HepG2 (cell line): Measurements from ENCODE around the gene TCN1. TPM values are rescaled to one million over a fixed set of nuclear protein-coding genes. Genes with fewer than 3 reads are reported as not detected.

Experiments used
- ATAC-seq: fragments of 200-7000 bp; cut with Tn5 transposase; 3 replicates; pipeline ENCODE4 v1.9.1; 2020; ENCODE audit warnings: mild to moderate bottlenecking, moderate library complexity
- BruUV-seq: library from RNA; stranded (reverse); fragments of 400-500 nt; replicated peaks from 2 replicates; lab custom pipeline; 2021; lab: Mats Ljungman, UMichigan
- CTCF ChIA-PET: fragments of 300-600 bp; formaldehyde crosslinking; extraction: SDS; loops from one replicate; lab custom pipeline; 2021; ENCODE audit warnings: low total read pairs, inconsistent platforms, low intra/inter-chr PET ratio; lab: Yijun Ruan, JAX
- POLR2A ChIA-PET: fragments of 350-600 bp; sonication (Branson Sonifier 250); formaldehyde crosslinking; loops from one replicate; lab custom pipeline; 2020; ENCODE audit warnings: antibody characterized with exemption, inconsistent platforms; lab: Yijun Ruan, JAX
- DNase-seq: peaks from one replicate; pipeline ENCODE4 v3.0.0-alpha.2; 2015; ENCODE audit warnings: low spot score
- FAIRE-seq: peaks from 3 replicates; lab custom pipeline; 2011; peaks lifted over from hg19 to GRCh38; lab: Jason Lieb, UNC
- H2AFZ ChIP-seq: one replicate; pipeline ENCODE4 v1.6.1; 2011; ENCODE audit warnings: low read length, inconsistent platforms
- H3K27ac ChIP-seq: fragments of 300-600 bp; 3 replicates; pipeline ENCODE4 v1.8.0; 2011; ENCODE audit warnings: mixed run types, mild to moderate bottlenecking, mixed read lengths, low read length, inconsistent platforms; ENCODE audit not compliant: insufficient read depth; ENCODE audit errors: extremely low read length
- H3K27me3 ChIP-seq, 2 experiments: fragments of 200-600 bp in 1 of 2; 2 replicates in 1 of 2; 3 replicates in 1 of 2; pipeline versions ENCODE4 v1.6.0 to v1.8.0; 2011; ENCODE audit warnings: low read length in 2 of 2, mild to moderate bottlenecking in 2 of 2, moderate library complexity in 2 of 2, inconsistent platforms in 1 of 2; ENCODE audit not compliant: insufficient read depth in 2 of 2, control insufficient read depth in 1 of 2
- H3K36me3 ChIP-seq, 2 experiments: fragments of 200-600 bp in 1 of 2; replicated peaks in 1 of 2; 2 replicates in 1 of 2; 3 replicates in 1 of 2; pipeline versions ENCODE4 v1.5.1 to v1.8.0; 2011; ENCODE audit warnings: low read length in 2 of 2, inconsistent platforms in 1 of 2; ENCODE audit not compliant: insufficient read depth in 2 of 2, control insufficient read depth in 1 of 2
- H3K4me1 ChIP-seq: 2 replicates; pipeline ENCODE4 v1.5.1; 2012; ENCODE audit warnings: low read length, inconsistent platforms; ENCODE audit not compliant: insufficient read depth
- H3K4me2 ChIP-seq: 2 replicates; pipeline ENCODE4 v1.6.0; 2011; ENCODE audit warnings: low read depth, low read length, inconsistent platforms
- H3K4me3 ChIP-seq, 3 experiments: fragments of 200-600 bp in 1 of 3; sonication (generic), shearing (Covaris generic) in 1 of 3; replicated peaks in 1 of 3; 2 replicates each; pipeline ENCODE4 v1.5.1; 2011 to 2016; ENCODE audit warnings: low read length in 3 of 3, inconsistent platforms in 2 of 3, low read depth in 2 of 3, mild to moderate bottlenecking in 2 of 3, control low read depth in 1 of 3, mixed read lengths in 1 of 3; ENCODE audit not compliant: insufficient read depth in 1 of 3
- H3K79me2 ChIP-seq: one replicate; pipeline ENCODE4 v1.6.1; 2011; ENCODE audit warnings: low read length, inconsistent platforms; ENCODE audit not compliant: insufficient read depth
- H3K9ac ChIP-seq: 2 replicates; pipeline ENCODE4 v1.6.0; 2011; ENCODE audit warnings: mild to moderate bottlenecking, low read depth, low read length, inconsistent platforms; ENCODE audit not compliant: insufficient read depth
- H3K9me3 ChIP-seq: 2 replicates; pipeline ENCODE4 v1.5.1; 2012; ENCODE audit warnings: mild to moderate bottlenecking, low read length
- H4K20me1 ChIP-seq: 2 replicates; pipeline ENCODE4 v1.6.0; 2011; ENCODE audit warnings: inconsistent platforms, mild to moderate bottlenecking, low read length, moderate library complexity; ENCODE audit not compliant: insufficient read depth
- ATF4 ChIP-seq, 2 experiments: fragments of 450-650 bp in 1 of 2; sonication (generic) in 1 of 2; formaldehyde crosslinking; IDR thresholded peaks; 2 replicates each; pipeline versions ENCODE4 v1.5.0 to v1.8.0; 2020 to 2022; ENCODE audit warnings: mild to moderate bottlenecking in 1 of 2, missing genetic modification reagents in 1 of 2
- CENPBD1 ChIP-seq: sonication (generic); formaldehyde crosslinking; IDR thresholded peaks from 2 replicates; pipeline ENCODE4 v1.8.0; 2022; ENCODE audit warnings: missing genetic modification reagents, low read depth, mild to moderate bottlenecking, borderline replicate concordance
- CHCHD3 ChIP-seq: sonication (generic); formaldehyde crosslinking; IDR thresholded peaks from 2 replicates; pipeline ENCODE4 v1.8.0; 2022; ENCODE audit warnings: mild to moderate bottlenecking, missing genetic modification reagents, moderate library complexity
- EEA1 ChIP-seq: sonication (generic); formaldehyde crosslinking; IDR thresholded peaks from 2 replicates; pipeline ENCODE4 v1.5.1; 2020; ENCODE audit warnings: mild to moderate bottlenecking, missing genetic modification reagents, borderline replicate concordance
- ESRRA ChIP-seq: sonication (generic); formaldehyde crosslinking; IDR thresholded peaks from 2 replicates; pipeline ENCODE4 v1.5.1; 2020; ENCODE audit warnings: mild to moderate bottlenecking, low read depth, missing genetic modification reagents
- HINFP ChIP-seq: sonication (generic); formaldehyde crosslinking; IDR thresholded peaks from 2 replicates; pipeline ENCODE4 v1.4.0; 2020; ENCODE audit warnings: low read depth, mild to moderate bottlenecking, missing genetic modification reagents
- THAP11 ChIP-seq: IDR thresholded peaks from 2 replicates; pipeline ENCODE4 v1.6.1; 2016; ENCODE audit warnings: missing biosample characterization, missing genetic modification reagents
- ZNF207 ChIP-seq: fragments of 450-650 bp; IDR thresholded peaks from 2 replicates; pipeline ENCODE4 v1.6.1; 2016; ENCODE audit warnings: antibody characterized with exemption, borderline replicate concordance
- ZNF563 ChIP-seq: sonication (generic); formaldehyde crosslinking; IDR thresholded peaks from 2 replicates; pipeline ENCODE4 v1.8.0; 2022; ENCODE audit warnings: mild to moderate bottlenecking, moderate library complexity, missing genetic modification reagents
- WGBS: methylation state at CpG from one replicate; pipeline ENCODE4 v1.1.6; 2017; ENCODE audit warnings: low lambda C conversion rate; 5-methylcytosine and 5-hydroxymethylcytosine counted together
- in situ Hi-C: cut with HindIII; loops from 2 replicates; pipeline ENCODE4 v1.10.0; 2017; ENCODE audit warnings: low pct_unique_long_range_greater_than_20kb; ENCODE audit not compliant: extremely low pct_ligation_motif_present
- intact Hi-C: fragments of 100-400 bp; cut with micrococcal nuclease; formaldehyde crosslinking; loops from one replicate; pipeline ENCODE4 v1.10.0; 2022; ENCODE audit not compliant: unreplicated experiment
- polyA plus RNA-seq, 8 experiments: library from polyadenylated mRNA; depleted of rRNA in 3 of 8; stranded (reverse) in 7 of 8; unstranded in 1 of 8; fragments of >200 nt; fragmentation: Illumina TruSeq in 4 of 8; extraction: Trizol in 4 of 8; gene quantifications; 2 replicates each; pipeline versions ENCODE4 v1.2.1 to v1.2.3, GENCODE V29; 2011 to 2016; ENCODE audit warnings: low read depth in 4 of 8, missing spikeins in 1 of 8, mixed read lengths in 1 of 8; ENCODE audit not compliant: insufficient read depth in 1 of 8
- total RNA-seq, 5 experiments: library from RNA; depleted of rRNA; stranded (reverse); fragments of >200 nt; fragmentation: Illumina TruSeq; extraction: Trizol; gene quantifications; 2 replicates each; pipeline ENCODE4 v1.2.3, GENCODE V29; 2016; ENCODE audit warnings: low read depth in 1 of 5
- TF ChIP-seq, protein P1 (sequence below): sonication (generic); formaldehyde crosslinking; IDR thresholded peaks from 2 replicates; pipeline ENCODE4 v1.4.0; 2020; ENCODE audit warnings: missing genetic modification reagents
- TF ChIP-seq, protein P2 (sequence below): sonication (generic); formaldehyde crosslinking; IDR thresholded peaks from 2 replicates; pipeline ENCODE4 v1.5.0; 2020; ENCODE audit warnings: missing genetic modification reagents
- TF ChIP-seq, protein P3 (sequence below): sonication (generic); formaldehyde crosslinking; IDR thresholded peaks from 2 replicates; pipeline ENCODE4 v1.8.0; 2022; ENCODE audit warnings: mild to moderate bottlenecking, missing genetic modification reagents
- TF ChIP-seq, protein P4 (sequence below): IDR thresholded peaks from 2 replicates; pipeline ENCODE4 v1.6.1; 2016; ENCODE audit warnings: missing compliant biosample characterization, missing genetic modification reagents, borderline replicate concordance

TCN1 gene
- total and polyA plus RNA-seq, 2 of the 13 experiments (the other 11 are each of a cell fraction or from before 2014, with no cell fraction given): not detected

- TF ChIP-seq ZNF207 (no peak), ESRRA (CRISPR knock-in tag) (no peak)
- TF ChIP-seq, protein P1, sequence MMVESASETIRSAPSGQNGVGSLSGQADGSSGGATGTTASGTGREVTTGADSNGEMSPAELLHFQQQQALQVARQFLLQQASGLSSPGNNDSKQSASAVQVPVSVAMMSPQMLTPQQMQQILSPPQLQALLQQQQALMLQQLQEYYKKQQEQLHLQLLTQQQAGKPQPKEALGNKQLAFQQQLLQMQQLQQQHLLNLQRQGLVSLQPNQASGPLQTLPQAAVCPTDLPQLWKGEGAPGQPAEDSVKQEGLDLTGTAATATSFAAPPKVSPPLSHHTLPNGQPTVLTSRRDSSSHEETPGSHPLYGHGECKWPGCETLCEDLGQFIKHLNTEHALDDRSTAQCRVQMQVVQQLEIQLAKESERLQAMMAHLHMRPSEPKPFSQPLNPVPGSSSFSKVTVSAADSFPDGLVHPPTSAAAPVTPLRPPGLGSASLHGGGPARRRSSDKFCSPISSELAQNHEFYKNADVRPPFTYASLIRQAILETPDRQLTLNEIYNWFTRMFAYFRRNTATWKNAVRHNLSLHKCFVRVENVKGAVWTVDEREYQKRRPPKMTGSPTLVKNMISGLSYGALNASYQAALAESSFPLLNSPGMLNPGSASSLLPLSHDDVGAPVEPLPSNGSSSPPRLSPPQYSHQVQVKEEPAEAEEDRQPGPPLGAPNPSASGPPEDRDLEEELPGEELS (CRISPR knock-in tag): no peak
- TF ChIP-seq, protein P2, sequence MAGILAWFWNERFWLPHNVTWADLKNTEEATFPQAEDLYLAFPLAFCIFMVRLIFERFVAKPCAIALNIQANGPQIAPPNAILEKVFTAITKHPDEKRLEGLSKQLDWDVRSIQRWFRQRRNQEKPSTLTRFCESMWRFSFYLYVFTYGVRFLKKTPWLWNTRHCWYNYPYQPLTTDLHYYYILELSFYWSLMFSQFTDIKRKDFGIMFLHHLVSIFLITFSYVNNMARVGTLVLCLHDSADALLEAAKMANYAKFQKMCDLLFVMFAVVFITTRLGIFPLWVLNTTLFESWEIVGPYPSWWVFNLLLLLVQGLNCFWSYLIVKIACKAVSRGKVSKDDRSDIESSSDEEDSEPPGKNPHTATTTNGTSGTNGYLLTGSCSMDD (CRISPR knock-in tag): no peak
These were observed 31.8 kb upstream of the TCN1 start (continued) for GRCh38 chr11:59898046-59898445.

GRCh38 chr11:59894616-59895015 lies 28.3 kb upstream of the TCN1 start:
- intact Hi-C loops: no loop called here
- ChIA-PET CTCF (no interaction called here), POLR2A (no interaction called here)
- H3K9me3 ChIP-seq: no peaks in the 10 kb centered on the region
- no peaks in the 10 kb centered on the region for H3K36me3 ChIP-seq
- 6% methylated on average over 1 of the region's 1 CpG for WGBS
- in situ Hi-C loops: no loop called here
- DNase-seq: no peak
- H3K4me3 ChIP-seq: no peak overlapping the region
- no peak overlapping the region for H3K4me2 ChIP-seq
- no peaks in the 10 kb centered on the region for H3K4me1 ChIP-seq
- no peak for ATAC-seq
- H2AFZ ChIP-seq: no peak overlapping the region
- TF ChIP-seq ATF4 (CRISPR knock-in tag; IDR thresholded peaks at IDR 0.05): no peak
- no peak for TF ChIP-seq CENPBD1
- no peak for TF ChIP-seq CHCHD3
- no peak for TF ChIP-seq HINFP (CRISPR knock-in tag)
- TF ChIP-seq, protein P3, sequence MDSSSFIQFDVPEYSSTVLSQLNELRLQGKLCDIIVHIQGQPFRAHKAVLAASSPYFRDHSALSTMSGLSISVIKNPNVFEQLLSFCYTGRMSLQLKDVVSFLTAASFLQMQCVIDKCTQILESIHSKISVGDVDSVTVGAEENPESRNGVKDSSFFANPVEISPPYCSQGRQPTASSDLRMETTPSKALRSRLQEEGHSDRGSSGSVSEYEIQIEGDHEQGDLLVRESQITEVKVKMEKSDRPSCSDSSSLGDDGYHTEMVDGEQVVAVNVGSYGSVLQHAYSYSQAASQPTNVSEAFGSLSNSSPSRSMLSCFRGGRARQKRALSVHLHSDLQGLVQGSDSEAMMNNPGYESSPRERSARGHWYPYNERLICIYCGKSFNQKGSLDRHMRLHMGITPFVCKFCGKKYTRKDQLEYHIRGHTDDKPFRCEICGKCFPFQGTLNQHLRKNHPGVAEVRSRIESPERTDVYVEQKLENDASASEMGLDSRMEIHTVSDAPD (CRISPR knock-in tag): no peak
- TF ChIP-seq, protein P4, sequence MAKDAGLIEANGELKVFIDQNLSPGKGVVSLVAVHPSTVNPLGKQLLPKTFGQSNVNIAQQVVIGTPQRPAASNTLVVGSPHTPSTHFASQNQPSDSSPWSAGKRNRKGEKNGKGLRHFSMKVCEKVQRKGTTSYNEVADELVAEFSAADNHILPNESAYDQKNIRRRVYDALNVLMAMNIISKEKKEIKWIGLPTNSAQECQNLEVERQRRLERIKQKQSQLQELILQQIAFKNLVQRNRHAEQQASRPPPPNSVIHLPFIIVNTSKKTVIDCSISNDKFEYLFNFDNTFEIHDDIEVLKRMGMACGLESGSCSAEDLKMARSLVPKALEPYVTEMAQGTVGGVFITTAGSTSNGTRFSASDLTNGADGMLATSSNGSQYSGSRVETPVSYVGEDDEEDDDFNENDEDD (CRISPR knock-in tag): no peak
- no peak for TF ChIP-seq ZNF563
- no peak for TF ChIP-seq EEA1 (CRISPR knock-in tag)
- no peak for TF ChIP-seq THAP11 (CRISPR knock-in tag)
- H3K27ac ChIP-seq: no peak overlapping the region
- H4K20me1 ChIP-seq: no peaks in the 10 kb centered on the region
- no peak overlapping the region for H3K9ac ChIP-seq
- no peaks in the 10 kb centered on the region for H3K79me2 ChIP-seq
- FAIRE-seq: no peak
- no peaks in the 10 kb centered on the region; a peak in 1 of 5 replicates for H3K27me3 ChIP-seq
- BruUV-seq: no TSS peak
